ENCODE data around the gene GRM8.

DNA sequence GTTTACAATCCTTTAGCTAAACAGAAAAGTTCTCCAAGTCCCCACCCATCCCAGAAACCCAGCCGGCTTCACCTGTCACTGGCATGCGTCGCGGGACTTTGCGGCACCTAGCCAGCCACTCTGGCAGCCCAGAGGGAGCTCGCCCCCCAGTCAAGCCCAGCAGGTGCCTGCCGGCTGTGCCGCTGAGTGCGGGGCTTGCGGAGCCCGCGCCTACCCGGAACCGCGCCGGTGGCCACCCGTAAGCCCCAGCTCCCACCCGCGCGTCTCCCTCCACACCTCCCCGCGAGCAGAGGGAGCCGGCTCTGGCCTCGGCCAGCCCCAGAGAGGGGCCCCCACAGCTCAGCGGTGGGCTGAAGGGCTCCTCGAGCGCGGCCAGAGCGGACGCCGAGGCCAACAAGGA is 446.1 kb downstream of the GRM8 start:
- TF ChIP-seq TAF1 (IDR thresholded peaks at IDR 0.05; ENCODE audit: borderline replicate concordance, insufficient read depth, low read length) (no peak), REST (IDR thresholded peaks at IDR 0.05; ENCODE audit: insufficient read depth in 1 of 2, low read depth in 2 of 2, low read length in 2 of 2) (no peak), POLR2AphosphoS5 (IDR thresholded peaks at IDR 0.05; ENCODE audit: low read depth, low read length) (no peak)

All from PFSK-1 (cell line).